C4-2B (cell line): ENCODE results near the gene HRCT1.

Experiments
- H3K27ac ChIP-seq: fragments of 450-650 bp; 2 replicates; pipeline ENCODE4 v1.5.1; 2017
- ZFX ChIP-seq: fragments of 450-650 bp; IDR thresholded peaks from 2 replicates; pipeline ENCODE4 v1.6.1; 2017
- TF ChIP-seq, protein P1 (sequence below): fragments of 450-650 bp; conservative IDR thresholded peaks from 2 replicates; pipeline ENCODE4 v1.5.1; 2017; ENCODE audit warnings: mild to moderate bottlenecking

The HRCT1 gene

DNA sequence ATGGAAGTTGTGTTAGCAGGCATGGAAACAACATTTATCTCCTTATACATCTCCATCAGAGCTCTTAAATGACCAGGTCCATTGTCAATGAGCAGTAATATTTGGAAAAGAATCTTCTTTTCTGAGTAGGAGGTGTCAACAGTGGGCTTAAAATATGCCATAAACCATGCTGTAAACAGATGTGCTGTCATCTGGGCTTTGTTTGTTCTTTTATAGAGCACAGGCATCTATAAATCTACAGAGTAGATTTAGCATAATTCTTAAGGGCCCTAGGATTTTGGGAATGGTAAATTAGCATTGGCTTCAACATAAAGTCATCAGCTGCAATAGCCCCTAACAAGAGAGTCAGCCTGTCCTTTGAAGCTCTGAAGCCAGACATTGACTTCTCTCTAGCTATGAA is 7.7 kb upstream of the HRCT1 start:
- TF ChIP-seq, protein P1, sequence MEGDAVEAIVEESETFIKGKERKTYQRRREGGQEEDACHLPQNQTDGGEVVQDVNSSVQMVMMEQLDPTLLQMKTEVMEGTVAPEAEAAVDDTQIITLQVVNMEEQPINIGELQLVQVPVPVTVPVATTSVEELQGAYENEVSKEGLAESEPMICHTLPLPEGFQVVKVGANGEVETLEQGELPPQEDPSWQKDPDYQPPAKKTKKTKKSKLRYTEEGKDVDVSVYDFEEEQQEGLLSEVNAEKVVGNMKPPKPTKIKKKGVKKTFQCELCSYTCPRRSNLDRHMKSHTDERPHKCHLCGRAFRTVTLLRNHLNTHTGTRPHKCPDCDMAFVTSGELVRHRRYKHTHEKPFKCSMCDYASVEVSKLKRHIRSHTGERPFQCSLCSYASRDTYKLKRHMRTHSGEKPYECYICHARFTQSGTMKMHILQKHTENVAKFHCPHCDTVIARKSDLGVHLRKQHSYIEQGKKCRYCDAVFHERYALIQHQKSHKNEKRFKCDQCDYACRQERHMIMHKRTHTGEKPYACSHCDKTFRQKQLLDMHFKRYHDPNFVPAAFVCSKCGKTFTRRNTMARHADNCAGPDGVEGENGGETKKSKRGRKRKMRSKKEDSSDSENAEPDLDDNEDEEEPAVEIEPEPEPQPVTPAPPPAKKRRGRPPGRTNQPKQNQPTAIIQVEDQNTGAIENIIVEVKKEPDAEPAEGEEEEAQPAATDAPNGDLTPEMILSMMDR = no peak
- no peak for TF ChIP-seq ZFX
- no peak overlapping the region for H3K27ac ChIP-seq

DNA sequence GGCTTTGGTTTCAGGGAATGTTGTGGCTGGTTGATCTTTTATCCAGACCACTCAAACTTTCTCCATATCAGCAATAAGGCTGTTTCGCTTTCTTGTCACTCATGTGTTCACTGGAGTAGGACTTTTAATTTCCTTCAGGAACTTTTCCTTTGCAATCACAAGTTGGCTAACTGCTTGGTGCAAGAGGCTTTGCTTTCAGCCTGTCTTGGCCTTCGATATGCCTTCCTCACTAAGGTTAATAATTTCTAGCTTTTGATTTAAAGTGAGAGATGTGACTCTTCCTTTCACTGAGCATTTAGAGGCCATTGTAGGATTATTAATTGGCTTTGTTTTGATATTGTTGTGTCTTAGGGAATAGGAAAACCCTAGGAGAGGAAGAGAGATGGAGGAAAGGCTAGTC is 7.0 kb upstream of the HRCT1 start:
- TF ChIP-seq, protein P1 = no peak
- no peak for TF ChIP-seq ZFX
- H3K27ac ChIP-seq = no peak overlapping the region

DNA sequence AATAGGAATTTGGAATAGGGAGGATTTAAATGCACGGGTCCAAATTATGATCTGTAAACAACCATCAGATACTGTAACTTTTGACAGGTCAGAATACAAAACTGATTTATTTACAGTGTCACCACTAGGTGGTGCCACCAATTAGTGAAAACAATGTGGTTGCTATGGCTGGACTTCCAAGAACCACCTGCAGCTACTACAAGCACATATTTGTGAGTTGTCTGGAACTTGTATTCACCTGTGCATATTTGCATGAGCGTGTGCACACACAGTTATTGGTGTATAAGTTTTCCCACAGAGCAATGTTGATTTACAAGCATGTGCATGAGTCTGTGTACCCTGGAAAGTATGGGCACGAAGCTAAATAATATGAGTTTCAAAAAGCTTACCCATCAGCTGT is 3.0 kb upstream of the HRCT1 start:
- no peak overlapping the region for H3K27ac ChIP-seq
- no peak for TF ChIP-seq ZFX
- TF ChIP-seq, protein P1 = peak; percentile 87

DNA sequence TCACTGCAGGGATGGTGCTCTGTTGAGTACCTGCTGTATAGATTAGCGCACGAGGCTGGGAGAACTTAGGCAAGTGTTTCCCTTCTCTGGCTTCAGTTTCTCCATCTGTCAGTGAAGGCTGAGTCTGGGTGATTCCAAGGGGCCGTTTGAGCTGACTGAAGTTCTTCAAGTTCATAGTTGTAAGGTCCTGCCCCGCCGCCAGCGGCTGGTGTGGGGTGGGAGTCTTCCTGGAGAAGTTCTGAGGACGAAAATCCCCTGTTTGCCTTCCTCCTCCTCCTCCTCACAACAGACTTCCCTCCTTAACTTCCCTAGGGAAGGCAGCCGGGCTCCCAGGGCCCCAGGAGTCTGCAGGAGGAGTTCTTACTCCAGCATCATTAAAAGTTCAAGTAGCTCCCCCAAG is 1.7 kb upstream of the HRCT1 start:
- H3K27ac ChIP-seq = no peak overlapping the region
- TF ChIP-seq, protein P1 = no peak
- no peak for TF ChIP-seq ZFX

DNA sequence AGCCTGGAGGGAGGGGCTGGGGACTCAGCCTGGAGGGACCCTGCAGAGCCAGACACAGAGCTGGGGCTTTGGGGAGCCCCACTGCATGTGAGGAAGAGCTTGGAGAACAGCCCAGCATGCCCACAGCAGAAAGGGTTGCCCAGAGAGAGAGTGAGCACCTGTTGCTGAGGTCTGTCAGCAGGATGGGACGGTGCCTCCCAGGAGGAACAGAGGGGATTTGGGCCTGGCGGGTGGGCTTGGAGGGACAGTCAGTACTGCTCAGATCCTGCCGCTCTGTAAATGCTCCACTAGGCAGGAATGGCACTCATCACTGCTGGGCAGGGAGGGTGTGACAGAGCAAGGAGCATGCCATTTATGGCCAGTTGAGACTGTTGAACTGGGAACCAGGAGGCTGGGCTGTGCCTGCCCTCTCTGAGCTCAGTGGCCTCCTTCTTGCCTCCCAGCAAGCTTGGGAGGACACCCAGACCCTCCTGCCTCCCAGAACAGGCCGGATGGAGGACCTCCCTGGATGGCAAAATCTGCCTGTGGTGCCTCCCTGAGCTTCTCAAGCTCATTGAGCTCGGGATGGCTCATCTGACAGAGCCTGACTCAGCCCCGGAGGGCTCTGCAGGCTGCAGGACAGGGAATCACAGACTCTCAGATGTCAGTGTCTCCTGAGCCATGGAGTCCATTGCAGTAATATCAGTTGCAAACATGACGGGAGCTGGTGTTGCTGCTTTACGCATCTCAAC is 786 bp upstream of the HRCT1 start:
- peak overlapping the region; percentile 29 for H3K27ac ChIP-seq
- TF ChIP-seq, protein P1 = no peak
- TF ChIP-seq ZFX = no peak

DNA sequence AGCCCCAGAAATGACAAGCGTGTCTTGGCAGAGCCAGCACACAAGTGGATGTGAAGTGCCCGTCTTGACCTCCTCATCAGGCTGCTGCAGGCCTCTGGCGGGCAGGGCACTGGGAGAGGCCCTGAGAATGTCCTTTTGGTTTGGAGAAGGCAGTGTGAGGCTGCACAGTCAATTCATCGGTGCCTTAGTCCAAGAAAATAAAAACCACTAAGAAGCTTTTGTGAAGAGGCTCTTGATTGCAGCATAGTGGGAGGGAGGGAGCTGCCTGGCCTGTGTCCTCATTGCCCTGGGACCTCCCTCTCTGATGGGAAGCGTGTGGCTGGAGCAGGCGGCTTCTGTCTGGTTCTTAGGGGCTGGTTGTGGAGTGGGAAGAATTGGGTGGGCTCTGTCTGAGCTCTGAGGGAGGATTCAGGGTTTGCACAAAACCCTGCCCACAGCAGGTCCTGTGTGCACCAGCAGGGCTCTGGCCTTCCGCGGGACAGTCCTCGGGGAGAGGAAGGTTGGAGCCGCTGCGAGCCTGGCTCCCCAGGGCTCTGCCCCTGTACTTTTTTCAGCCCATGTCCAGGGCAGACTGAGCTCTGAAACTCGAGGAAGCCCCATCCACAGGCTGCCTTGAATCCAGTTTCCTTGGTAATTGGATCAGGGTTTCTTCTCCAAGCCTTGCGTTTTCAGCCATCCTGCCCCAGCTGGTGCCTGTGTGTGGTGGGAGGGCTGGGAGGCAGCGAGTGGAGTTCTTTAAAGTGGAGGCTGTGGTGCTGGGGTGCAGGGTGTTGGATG is 1.1 kb downstream of the HRCT1 start:
- TF ChIP-seq ZFX = no peak
- TF ChIP-seq, protein P1 = no peak
- H3K27ac ChIP-seq = 0 out of 2 replicates have a peak overlapping the region, but pooled peaks have one; percentile 10
